HepG2 (cell line): Measurements from ENCODE around the gene LCAT.

Experiments used
- CTCF ChIP-seq: sonication (generic); formaldehyde crosslinking; IDR thresholded peaks from 2 replicates; pipeline ENCODE4 v1.5.0; 2020; ENCODE audit warnings: mild to moderate bottlenecking, missing genetic modification reagents, moderate library complexity
- DPF2 ChIP-seq: sonication (generic); formaldehyde crosslinking; IDR thresholded peaks from 2 replicates; pipeline ENCODE4 v1.4.0; 2020; ENCODE audit warnings: mild to moderate bottlenecking, low read depth, missing genetic modification reagents, borderline replicate concordance
- HOMEZ ChIP-seq: IDR thresholded peaks from 2 replicates; pipeline ENCODE4 v1.6.1; 2016; ENCODE audit warnings: low read depth
- MYNN ChIP-seq: sonication (generic); formaldehyde crosslinking; IDR thresholded peaks from 2 replicates; pipeline ENCODE4 v1.4.0; 2020; ENCODE audit warnings: mild to moderate bottlenecking, low read depth, missing genetic modification reagents
- ZNF558 ChIP-seq: sonication (generic); formaldehyde crosslinking; IDR thresholded peaks from 2 replicates; pipeline ENCODE4 v1.9.0; 2022; ENCODE audit warnings: mild to moderate bottlenecking, missing genetic modification reagents, borderline replicate concordance
- TF ChIP-seq, protein P1 (sequence below): sonication (generic); formaldehyde crosslinking; IDR thresholded peaks from 2 replicates; pipeline ENCODE4 v1.4.0; 2020; ENCODE audit warnings: missing genetic modification reagents

DNA sequence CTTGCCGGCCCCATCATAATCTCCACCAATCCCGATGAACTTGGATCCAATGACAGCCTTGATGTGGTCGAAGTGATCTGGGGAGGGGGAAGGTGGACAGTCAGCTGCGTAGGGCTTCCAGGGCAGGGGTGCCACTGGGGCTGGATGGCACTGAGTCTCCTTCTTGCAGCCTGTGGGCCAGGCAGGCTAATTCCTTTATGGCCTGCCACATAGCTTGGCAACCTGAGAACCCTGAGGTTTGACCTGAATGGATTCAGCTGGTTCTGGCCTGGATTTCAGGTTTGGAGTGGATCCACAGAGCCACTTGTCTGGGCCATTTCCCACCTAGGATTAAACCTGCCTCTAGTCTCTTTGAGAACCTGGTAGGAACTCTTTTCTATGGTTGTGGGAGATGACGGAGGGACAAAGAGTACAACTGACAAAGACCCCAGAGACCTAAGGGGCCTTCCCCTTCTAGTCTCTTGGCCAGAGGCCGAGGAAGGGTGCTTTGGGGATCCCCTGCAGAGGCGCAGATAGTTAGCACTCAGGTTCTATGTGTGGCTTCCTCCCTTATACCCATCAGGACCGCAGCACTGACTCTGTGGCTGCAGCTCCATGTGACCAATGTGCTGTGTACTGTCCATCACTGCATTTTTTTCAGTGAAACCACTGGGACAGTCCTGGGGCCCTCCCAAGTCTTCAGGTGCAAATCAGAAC is 45.5 kb upstream of the LCAT start:
- TF ChIP-seq DPF2 (CRISPR knock-in tag) (no peak), CTCF (CRISPR knock-in tag) (no peak), HOMEZ (CRISPR knock-in tag) (no peak), MYNN (CRISPR knock-in tag) (no peak), ZNF558 (CRISPR knock-in tag) (no peak)
- TF ChIP-seq, protein P1, sequence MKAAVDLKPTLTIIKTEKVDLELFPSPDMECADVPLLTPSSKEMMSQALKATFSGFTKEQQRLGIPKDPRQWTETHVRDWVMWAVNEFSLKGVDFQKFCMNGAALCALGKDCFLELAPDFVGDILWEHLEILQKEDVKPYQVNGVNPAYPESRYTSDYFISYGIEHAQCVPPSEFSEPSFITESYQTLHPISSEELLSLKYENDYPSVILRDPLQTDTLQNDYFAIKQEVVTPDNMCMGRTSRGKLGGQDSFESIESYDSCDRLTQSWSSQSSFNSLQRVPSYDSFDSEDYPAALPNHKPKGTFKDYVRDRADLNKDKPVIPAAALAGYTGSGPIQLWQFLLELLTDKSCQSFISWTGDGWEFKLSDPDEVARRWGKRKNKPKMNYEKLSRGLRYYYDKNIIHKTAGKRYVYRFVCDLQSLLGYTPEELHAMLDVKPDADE = no peak
